ENCODE data around the gene LDLRAD4. TPM values are rescaled to one million over a fixed set of nuclear protein-coding genes. Genes with fewer than 3 reads are reported as not detected.

LDLRAD4 gene
- polyA plus RNA-seq, 4 donors = 2.7 to 17.6 (median 7.0) TPM

DNA sequence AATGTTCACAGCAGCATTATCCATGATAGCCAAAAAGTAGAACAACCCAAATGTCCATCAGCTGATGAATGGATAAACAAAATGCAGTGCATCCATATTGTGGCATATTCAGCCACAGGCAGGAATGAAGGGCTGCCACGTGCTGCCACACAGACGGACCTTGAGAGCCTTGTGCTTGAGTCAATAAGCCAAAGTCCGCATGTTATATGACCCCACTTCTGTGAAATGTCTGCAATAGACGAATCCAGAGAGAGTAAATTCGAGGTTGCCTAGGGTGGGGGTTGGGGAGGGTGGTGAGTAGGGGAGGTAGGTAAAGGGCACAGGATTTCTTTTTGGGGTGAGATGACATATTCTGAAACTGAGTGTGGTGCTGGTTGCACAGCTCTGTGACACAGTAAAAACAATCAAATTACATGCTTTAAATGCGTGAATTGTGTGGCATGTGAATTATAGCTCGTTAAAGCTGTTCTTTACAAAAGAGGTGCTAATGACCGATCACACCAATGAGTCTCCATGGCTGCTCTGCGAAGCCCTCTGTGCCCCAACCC is 38.9 kb upstream of the LDLRAD4 start:
- H3K36me3 ChIP-seq (ENCODE audit: control insufficient read depth in 3 of 3, insufficient read depth in 2 of 3, low read depth in 1 of 3, low read length in 3 of 3) = no peaks in the 10 kb centered on the region
- DNase-seq (peak; percentile 94 to 95), FAIRE-seq (no peak)
- no peaks in the 10 kb centered on the region for H3K9me3 ChIP-seq (ENCODE audit: control insufficient read depth in 2 of 2, insufficient read depth in 1 of 2, low read depth in 1 of 2, low read length in 1 of 2)
- H3K4me3 ChIP-seq (ENCODE audit: low read depth in 1 of 3, low read length in 3 of 3) = no peak overlapping the region
- H3K27ac ChIP-seq (ENCODE audit: low read depth in 1 of 3, low read length in 2 of 3) = peak overlapping the region in 1 of 3 donors; percentile 71
- 16 to 54% (median 22%) methylated on average over 9 of the region's 9 CpGs for WGBS, 3 donors
- no peaks in the 10 kb centered on the region for H3K27me3 ChIP-seq (ENCODE audit: control insufficient read depth in 3 of 3, insufficient read depth in 3 of 3, low read length in 3 of 3)
- peaks cover 3 to 27% (median 4%) of the 10 kb centered on the region in 3 donors for H3K4me1 ChIP-seq (ENCODE audit: control insufficient read depth in 3 of 3, insufficient read depth in 2 of 3, low read depth in 1 of 3, low read length in 2 of 3)

DNA sequence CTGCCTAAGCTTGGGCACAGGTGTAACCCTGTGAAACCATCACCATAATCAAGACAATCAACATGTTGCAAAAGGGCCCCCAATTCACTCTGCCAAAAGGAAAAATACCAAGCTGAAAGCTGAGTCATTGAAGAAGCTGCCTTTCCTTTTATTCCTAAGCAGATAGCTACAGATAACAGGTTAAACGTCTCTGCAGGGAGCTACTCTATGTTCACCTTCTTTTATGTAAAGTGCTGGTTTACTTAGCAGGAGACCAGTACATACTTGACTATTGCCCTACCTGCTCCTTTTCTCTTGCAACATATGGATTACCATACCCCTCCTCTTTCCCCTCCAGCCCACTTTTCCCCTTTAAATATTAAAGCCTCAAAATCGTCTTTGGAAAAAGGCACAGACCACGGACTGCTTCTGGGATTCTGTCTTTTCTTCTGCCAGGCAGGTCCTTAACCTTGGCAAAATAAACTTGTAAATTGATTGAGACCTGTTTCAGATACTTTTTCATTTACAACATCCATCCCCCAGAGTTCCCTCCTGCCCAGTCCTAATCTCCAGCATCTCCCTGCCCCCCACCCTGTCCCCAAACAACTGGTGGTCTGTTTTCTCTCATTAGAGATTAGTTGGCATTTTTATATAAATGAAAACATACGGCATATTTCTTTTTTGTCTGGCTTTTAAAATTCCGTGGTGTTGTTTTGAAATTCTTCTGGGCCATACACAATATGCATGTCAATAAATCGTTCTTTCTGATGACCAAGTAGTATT is 37.8 kb upstream of the LDLRAD4 start:
- no peak for FAIRE-seq
- Histone ChIP-seq H3K27ac (ENCODE audit: low read depth in 1 of 3, low read length in 2 of 3) (no peak overlapping the region), H3K27me3 (ENCODE audit: control insufficient read depth in 3 of 3, insufficient read depth in 3 of 3, low read length in 3 of 3) (no peaks in the 10 kb centered on the region), H3K4me3 (ENCODE audit: low read depth in 1 of 3, low read length in 3 of 3) (no peak overlapping the region), H3K36me3 (ENCODE audit: control insufficient read depth in 3 of 3, insufficient read depth in 2 of 3, low read depth in 1 of 3, low read length in 3 of 3) (no peaks in the 10 kb centered on the region), H3K9me3 (ENCODE audit: control insufficient read depth in 2 of 2, insufficient read depth in 1 of 2, low read depth in 1 of 2, low read length in 1 of 2) (no peaks in the 10 kb centered on the region), H3K4me1 (ENCODE audit: control insufficient read depth in 3 of 3, insufficient read depth in 2 of 3, low read depth in 1 of 3, low read length in 2 of 3) (peaks cover 3 to 27% (median 4%) of the 10 kb centered on the region in 3 donors)
- WGBS, 3 donors = 56 to 72% (median 67%) methylated on average over 6 of the region's 6 CpGs
- peak in 1 of 2 donors; percentile 26 for DNase-seq

DNA sequence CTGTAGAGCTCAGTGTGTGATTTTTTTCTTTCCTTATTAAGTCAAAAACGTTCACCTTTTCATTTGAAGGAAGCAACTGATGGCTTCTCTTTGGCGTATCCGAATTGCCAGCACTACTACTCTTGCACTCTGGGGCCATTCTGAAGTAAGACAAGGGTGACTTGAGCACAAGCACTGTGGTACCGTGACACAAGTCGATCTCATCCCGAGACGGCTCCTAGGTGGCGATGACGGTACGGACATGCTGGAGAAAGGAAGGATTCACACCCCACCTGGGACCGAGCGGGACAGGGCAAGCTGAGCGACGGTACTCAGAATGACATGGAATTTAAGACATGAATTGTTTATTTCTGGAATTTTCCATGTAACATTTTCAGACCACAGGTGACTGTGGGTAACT is 36.8 kb upstream of the LDLRAD4 start:
- FAIRE-seq (no peak), DNase-seq (no peak)
- H3K4me3 ChIP-seq (ENCODE audit: low read depth in 1 of 3, low read length in 3 of 3) = no peak overlapping the region
- H3K36me3 ChIP-seq (ENCODE audit: control insufficient read depth in 3 of 3, insufficient read depth in 2 of 3, low read depth in 1 of 3, low read length in 3 of 3) = no peaks in the 10 kb centered on the region
- no peaks in the 10 kb centered on the region for H3K9me3 ChIP-seq (ENCODE audit: control insufficient read depth in 2 of 2, insufficient read depth in 1 of 2, low read depth in 1 of 2, low read length in 1 of 2)
- WGBS, 3 donors = 84 to 89% (median 84%) methylated on average over 14 of the region's 14 CpGs
- H3K4me1 ChIP-seq (ENCODE audit: control insufficient read depth in 3 of 3, insufficient read depth in 2 of 3, low read depth in 1 of 3, low read length in 2 of 3) = peaks cover 3 to 27% (median 4%) of the 10 kb centered on the region in 3 donors
- H3K27me3 ChIP-seq (ENCODE audit: control insufficient read depth in 3 of 3, insufficient read depth in 3 of 3, low read length in 3 of 3) = no peaks in the 10 kb centered on the region
- no peak overlapping the region for H3K27ac ChIP-seq (ENCODE audit: low read depth in 1 of 3, low read length in 2 of 3)

DNA sequence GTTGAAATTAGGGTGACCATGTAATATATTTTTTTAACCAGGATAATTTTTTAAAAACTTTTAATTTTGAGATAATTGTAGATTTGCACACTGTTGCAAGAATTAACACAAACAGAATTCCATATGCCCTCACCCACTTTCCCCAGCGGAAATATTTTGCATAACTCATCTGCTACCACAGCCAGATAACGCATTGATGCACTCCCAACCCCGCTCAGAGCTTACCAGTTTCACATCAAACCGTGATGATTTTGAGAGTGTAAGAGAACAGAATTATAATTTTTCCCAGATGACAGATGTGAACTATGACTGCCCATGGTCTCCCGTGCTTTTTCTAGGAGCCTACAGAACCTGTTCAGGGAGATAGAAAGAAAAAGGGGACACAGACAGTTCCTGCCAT is 35.2 kb upstream of the LDLRAD4 start:
- no peak overlapping the region for H3K27ac ChIP-seq (ENCODE audit: low read depth in 1 of 3, low read length in 2 of 3)
- H3K36me3 ChIP-seq (ENCODE audit: control insufficient read depth in 3 of 3, insufficient read depth in 2 of 3, low read depth in 1 of 3, low read length in 3 of 3) = no peaks in the 10 kb centered on the region
- no peaks in the 10 kb centered on the region for H3K9me3 ChIP-seq (ENCODE audit: control insufficient read depth in 2 of 2, insufficient read depth in 1 of 2, low read depth in 1 of 2, low read length in 1 of 2)
- no peaks in the 10 kb centered on the region for H3K27me3 ChIP-seq (ENCODE audit: control insufficient read depth in 3 of 3, insufficient read depth in 3 of 3, low read length in 3 of 3)
- FAIRE-seq (no peak), DNase-seq (no peak)
- 83 to 86% (median 83%) methylated on average over 5 of the region's 5 CpGs for WGBS, 3 donors
- peaks cover 3 to 23% (median 3%) of the 10 kb centered on the region in 3 donors for H3K4me1 ChIP-seq (ENCODE audit: control insufficient read depth in 3 of 3, insufficient read depth in 2 of 3, low read depth in 1 of 3, low read length in 2 of 3)
- H3K4me3 ChIP-seq (ENCODE audit: low read depth in 1 of 3, low read length in 3 of 3) = no peak overlapping the region

DNA sequence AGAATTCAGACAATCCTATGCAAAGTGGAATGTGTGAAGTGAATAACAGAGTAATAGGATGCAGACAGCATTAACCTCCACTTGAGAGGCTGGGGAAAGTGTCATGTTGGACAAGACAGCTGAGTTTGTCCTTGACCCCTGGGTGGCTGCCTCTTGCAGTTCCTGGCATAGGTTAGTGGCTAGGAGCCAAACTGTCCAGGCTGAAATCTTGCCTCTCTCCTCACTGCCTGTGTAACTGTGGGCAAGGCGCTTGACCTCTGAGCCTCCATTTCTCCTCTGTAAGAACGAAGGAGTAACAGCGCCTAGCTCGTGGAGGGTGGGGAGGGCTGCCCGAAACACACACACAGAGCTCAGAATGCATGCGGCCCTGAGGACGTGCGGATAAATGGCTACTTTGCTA is 34.8 kb upstream of the LDLRAD4 start:
- no peak overlapping the region for H3K27ac ChIP-seq (ENCODE audit: low read depth in 1 of 3, low read length in 2 of 3)
- H3K9me3 ChIP-seq (ENCODE audit: control insufficient read depth in 2 of 2, insufficient read depth in 1 of 2, low read depth in 1 of 2, low read length in 1 of 2) = no peaks in the 10 kb centered on the region
- 86 to 93% (median 91%) methylated on average over 8 of the region's 8 CpGs for WGBS, 3 donors
- DNase-seq = no peak
- no peak for FAIRE-seq
- no peaks in the 10 kb centered on the region for H3K36me3 ChIP-seq (ENCODE audit: control insufficient read depth in 3 of 3, insufficient read depth in 2 of 3, low read depth in 1 of 3, low read length in 3 of 3)
- H3K27me3 ChIP-seq (ENCODE audit: control insufficient read depth in 3 of 3, insufficient read depth in 3 of 3, low read length in 3 of 3) = no peaks in the 10 kb centered on the region
- peaks cover 0 to 20% (median 3%) of the 10 kb centered on the region in 3 donors for H3K4me1 ChIP-seq (ENCODE audit: control insufficient read depth in 3 of 3, insufficient read depth in 2 of 3, low read depth in 1 of 3, low read length in 2 of 3)
- H3K4me3 ChIP-seq (ENCODE audit: low read depth in 1 of 3, low read length in 3 of 3) = no peak overlapping the region

- WGBS, 3 donors = 91 to 93% (median 93%) methylated on average over 9 of the region's 9 CpGs
- H3K9me3 ChIP-seq (ENCODE audit: control insufficient read depth in 2 of 2, insufficient read depth in 1 of 2, low read depth in 1 of 2, low read length in 1 of 2) = no peaks in the 10 kb centered on the region
- H3K27me3 ChIP-seq (ENCODE audit: control insufficient read depth in 3 of 3, insufficient read depth in 3 of 3, low read length in 3 of 3) = no peaks in the 10 kb centered on the region
- peaks cover 0 to 13% (median 3%) of the 10 kb centered on the region in 3 donors for H3K4me1 ChIP-seq (ENCODE audit: control insufficient read depth in 3 of 3, insufficient read depth in 2 of 3, low read depth in 1 of 3, low read length in 2 of 3)
- H3K36me3 ChIP-seq (ENCODE audit: control insufficient read depth in 3 of 3, insufficient read depth in 2 of 3, low read depth in 1 of 3, low read length in 3 of 3) = no peaks in the 10 kb centered on the region
- no peak overlapping the region for H3K27ac ChIP-seq (ENCODE audit: low read depth in 1 of 3, low read length in 2 of 3)
- DNase-seq (no peak), FAIRE-seq (no peak)
- no peak overlapping the region for H3K4me3 ChIP-seq (ENCODE audit: low read depth in 1 of 3, low read length in 3 of 3)
Measured at GRCh38 chr18:13184396-13184795, 34.2 kb upstream of the LDLRAD4 start.

- Histone ChIP-seq H3K4me3 (ENCODE audit: low read depth in 1 of 3, low read length in 3 of 3) (no peak overlapping the region), H3K4me1 (ENCODE audit: control insufficient read depth in 3 of 3, insufficient read depth in 2 of 3, low read depth in 1 of 3, low read length in 2 of 3) (peaks cover 0 to 8% (median 0%) of the 10 kb centered on the region in 3 donors), H3K9me3 (ENCODE audit: control insufficient read depth in 2 of 2, insufficient read depth in 1 of 2, low read depth in 1 of 2, low read length in 1 of 2) (no peaks in the 10 kb centered on the region), H3K27me3 (ENCODE audit: control insufficient read depth in 3 of 3, insufficient read depth in 3 of 3, low read length in 3 of 3) (no peaks in the 10 kb centered on the region), H3K36me3 (ENCODE audit: control insufficient read depth in 3 of 3, insufficient read depth in 2 of 3, low read depth in 1 of 3, low read length in 3 of 3) (no peaks in the 10 kb centered on the region), H3K27ac (ENCODE audit: low read depth in 1 of 3, low read length in 2 of 3) (no peak overlapping the region)
- no peak for DNase-seq
- no peak for FAIRE-seq
- 73 to 84% (median 82%) methylated on average over 8 of the region's 8 CpGs for WGBS, 3 donors
Measured at GRCh38 chr18:13185675-13186198, 32.8 kb upstream of the LDLRAD4 start.

DNA sequence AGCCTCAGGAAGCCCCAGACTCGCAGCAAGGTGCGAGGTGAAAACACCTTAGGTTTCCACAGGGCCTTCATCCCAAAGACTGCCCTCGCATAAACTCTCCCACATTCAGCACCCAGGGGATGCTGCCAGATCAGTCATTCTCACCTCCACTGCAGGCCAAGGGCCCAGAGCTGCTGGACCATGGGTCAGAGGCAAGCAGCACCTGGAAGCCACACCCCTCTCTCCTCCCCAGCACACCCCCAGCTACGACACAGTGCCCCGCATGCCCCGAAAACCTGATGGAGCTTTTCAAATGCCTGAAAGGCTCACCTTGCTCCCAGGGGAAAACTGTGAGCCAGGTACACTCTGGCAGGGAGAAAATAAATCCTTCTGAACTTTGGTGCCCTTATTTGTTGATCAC is 31.9 kb upstream of the LDLRAD4 start:
- Histone ChIP-seq H3K27me3 (ENCODE audit: control insufficient read depth in 3 of 3, insufficient read depth in 3 of 3, low read length in 3 of 3) (no peaks in the 10 kb centered on the region), H3K4me3 (ENCODE audit: low read depth in 1 of 3, low read length in 3 of 3) (no peak overlapping the region), H3K9me3 (ENCODE audit: control insufficient read depth in 2 of 2, insufficient read depth in 1 of 2, low read depth in 1 of 2, low read length in 1 of 2) (no peaks in the 10 kb centered on the region), H3K36me3 (ENCODE audit: control insufficient read depth in 3 of 3, insufficient read depth in 2 of 3, low read depth in 1 of 3, low read length in 3 of 3) (no peaks in the 10 kb centered on the region), H3K4me1 (ENCODE audit: control insufficient read depth in 3 of 3, insufficient read depth in 2 of 3, low read depth in 1 of 3, low read length in 2 of 3) (peaks cover 0 to 8% (median 0%) of the 10 kb centered on the region in 3 donors), H3K27ac (ENCODE audit: low read depth in 1 of 3, low read length in 2 of 3) (no peak overlapping the region)
- WGBS, 3 donors = 71 to 86% (median 74%) methylated on average over 6 of the region's 6 CpGs
- FAIRE-seq (no peak), DNase-seq (no peak)

Data from small intestine (tissue), 7 donors.